Right ventricle myocardium superior (tissue), 1 donor: ENCODE data around the gene METTL14. TPM values are rescaled to one million over a fixed set of nuclear protein-coding genes. Genes with fewer than 3 reads are reported as not detected.

Experiments used
- ATAC-seq: fragments of 200-7000 bp; cut with Tn5 transposase; one replicate; pipeline ENCODE4 v1.9.1; 2020; ENCODE audit warnings: mild to moderate bottlenecking; ENCODE audit not compliant: poor library complexity
- DNase-seq: peaks from one replicate; pipeline ENCODE4 v3.0.0-alpha.2; 2020
- intact Hi-C: fragments of 100-400 bp; cut with DNase I; formaldehyde crosslinking; loops from one replicate; pipeline ENCODE4 v1.11.2; 2022
- total RNA-seq: library from RNA; stranded (reverse); fragmentation: NEBNext Ultra II Directional; extraction: Animal tissue kit (Norgen Biotek cat#: 25700); gene quantifications from one replicate; pipeline ENCODE4 v1.2.1, GENCODE V29; 2021
- donor health status: DM: no; HTN: yes; CAD: no; lungs with severe emphysema.

Gene METTL14
- total RNA-seq, 1 donor from 2014 or later, result 24.8 TPM

- intact Hi-C loops, result no loop called here
- DNase-seq, result no peak
Observed at GRCh38 chr4:118729287-118730286, 44.4 kb downstream of the METTL14 start.

DNA sequence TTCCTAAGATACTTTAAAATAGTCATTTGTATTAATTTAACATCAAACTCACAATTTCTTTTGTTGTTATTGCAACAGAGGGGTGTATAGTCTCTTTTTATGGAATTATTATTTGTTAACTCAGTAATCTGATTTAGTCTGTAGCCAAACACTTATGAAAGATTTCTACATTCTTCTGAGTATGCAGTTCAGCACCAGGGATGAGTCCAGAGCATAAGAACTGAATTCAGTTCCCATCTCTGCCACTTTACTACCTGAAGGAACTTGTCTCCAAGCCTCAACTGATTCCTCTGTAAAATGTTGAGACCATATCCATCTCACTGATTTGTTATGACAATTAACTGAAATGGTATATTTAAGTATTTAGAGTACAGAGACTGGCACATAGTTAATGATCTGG lies 45.5 kb downstream of the METTL14 start:
- ATAC-seq (no peak), DNase-seq (no peak)
- intact Hi-C loops, result no loop called here

More at GRCh38 chr4:118729287-118730286, 44.4 kb downstream of the METTL14 start:
- no peak for ATAC-seq

GRCh38 chr4:118732591-118733330 lies 47.6 kb downstream of the METTL14 start:
- no peak for DNase-seq
- ATAC-seq, result no peak
- intact Hi-C loops, result no loop called here

GRCh38 chr4:118734491-118735205 lies 49.5 kb downstream of the METTL14 start:
- intact Hi-C loops, result no loop called here
- no peak for ATAC-seq
- DNase-seq, result no peak

DNA sequence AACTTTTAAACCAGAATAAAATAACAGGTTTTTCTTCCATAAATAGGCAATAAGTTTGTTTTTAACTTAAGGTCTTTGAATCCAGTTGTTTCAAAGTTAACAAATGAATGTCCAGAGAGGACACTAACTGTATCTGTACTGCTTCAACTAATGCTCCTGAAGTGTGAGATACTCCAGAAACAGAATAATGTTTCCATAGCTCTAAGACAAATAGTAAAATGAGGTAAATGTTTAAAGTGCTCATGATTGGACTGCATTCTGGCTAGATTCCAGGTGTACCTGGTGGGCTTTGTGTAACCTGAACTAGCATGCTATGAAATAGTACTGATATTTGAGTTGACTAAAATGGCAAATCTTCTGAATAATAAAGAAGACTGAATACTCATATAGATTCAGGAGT lies 51.7 kb downstream of the METTL14 start:
- intact Hi-C loops, result no loop called here
- no peak for DNase-seq
- ATAC-seq, result no peak

DNA sequence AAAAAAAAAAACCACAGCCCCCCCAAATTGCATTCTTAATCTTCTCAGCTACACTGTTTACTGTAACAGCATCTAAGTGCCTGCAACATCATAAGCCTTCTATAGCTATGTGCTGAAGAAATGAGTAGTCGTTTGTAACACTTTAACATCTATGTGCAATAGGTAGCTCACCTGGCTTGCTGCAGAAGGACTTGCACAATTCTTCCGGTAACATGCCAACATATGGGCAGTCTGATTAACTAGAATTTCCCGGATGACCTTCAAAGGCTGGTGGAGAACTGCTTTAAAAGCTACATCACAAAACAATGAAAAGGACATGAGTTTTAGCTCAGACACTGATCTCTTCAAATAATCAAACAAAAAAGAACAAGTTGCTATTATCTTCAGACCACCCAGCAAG lies 52.9 kb downstream of the METTL14 start:
- intact Hi-C loops, result no loop called here
- no peak for ATAC-seq
- DNase-seq, result no peak

GRCh38 chr4:118739022-118739713 lies 54.0 kb downstream of the METTL14 start:
- ATAC-seq (no peak), DNase-seq (no peak)
- intact Hi-C loops, result no loop called here

DNA sequence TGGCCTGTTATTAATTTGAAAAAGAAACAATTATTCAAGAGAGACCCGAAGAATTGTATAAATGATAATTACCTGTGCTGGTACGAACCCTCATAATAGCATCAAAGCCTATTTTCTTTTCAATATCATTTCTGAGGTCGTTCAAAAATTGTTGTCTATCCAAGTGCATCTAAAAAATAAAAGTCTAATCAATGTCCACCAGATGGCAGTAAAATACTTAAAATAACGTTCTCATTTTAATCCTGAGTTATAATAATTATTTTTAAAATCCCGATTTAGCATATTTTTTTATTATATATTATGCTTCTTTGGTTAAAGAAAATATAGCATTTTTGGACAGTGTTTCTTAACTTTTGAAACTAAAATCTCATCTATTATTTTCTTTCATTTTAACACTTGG lies 55.7 kb downstream of the METTL14 start:
- DNase-seq, result no peak
- ATAC-seq, result peak; percentile 36
- intact Hi-C loops, result loop anchor here (10.0 kb wide), 2 partner anchors 154 to 234 kb away; no protein-coding TSS in a partner anchor

DNA sequence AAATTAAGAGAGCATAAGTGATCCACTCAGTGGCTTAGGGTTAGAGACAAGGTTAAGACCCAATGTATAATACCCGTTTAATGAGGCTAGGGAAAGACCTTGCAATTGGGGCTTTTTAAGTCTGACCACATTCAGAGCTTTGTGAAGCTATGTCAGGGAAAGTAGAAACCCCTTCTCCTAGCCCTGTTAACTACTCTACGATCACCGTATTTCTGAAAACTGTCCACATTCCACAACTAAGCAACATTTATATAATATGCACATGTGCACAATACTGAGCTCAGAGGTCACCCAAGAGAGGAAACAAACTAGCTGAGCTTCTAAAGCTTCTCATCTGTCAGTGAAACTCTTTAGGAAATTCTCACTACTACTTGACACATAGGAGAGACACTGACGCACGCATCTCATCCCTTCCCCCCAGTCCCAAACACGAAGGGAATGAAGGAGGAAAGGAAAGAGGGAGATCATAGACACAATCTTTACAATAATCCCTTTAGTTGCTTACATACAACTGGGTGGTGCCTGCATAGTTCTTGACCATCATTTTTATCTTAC lies 56.2 kb downstream of the METTL14 start:
- DNase-seq, result no peak
- intact Hi-C loops, result loop anchor here (10.0 kb wide), 2 partner anchors 153 to 233 kb away; no protein-coding TSS in a partner anchor
- peak; percentile 58 for ATAC-seq

- ATAC-seq (no peak), DNase-seq (no peak)
- intact Hi-C loops, result loop anchor here (10.0 kb wide), 2 partner anchors 153 to 233 kb away; no protein-coding TSS in a partner anchor
Observed at GRCh38 chr4:118742050-118742449, 56.9 kb downstream of the METTL14 start.

DNA sequence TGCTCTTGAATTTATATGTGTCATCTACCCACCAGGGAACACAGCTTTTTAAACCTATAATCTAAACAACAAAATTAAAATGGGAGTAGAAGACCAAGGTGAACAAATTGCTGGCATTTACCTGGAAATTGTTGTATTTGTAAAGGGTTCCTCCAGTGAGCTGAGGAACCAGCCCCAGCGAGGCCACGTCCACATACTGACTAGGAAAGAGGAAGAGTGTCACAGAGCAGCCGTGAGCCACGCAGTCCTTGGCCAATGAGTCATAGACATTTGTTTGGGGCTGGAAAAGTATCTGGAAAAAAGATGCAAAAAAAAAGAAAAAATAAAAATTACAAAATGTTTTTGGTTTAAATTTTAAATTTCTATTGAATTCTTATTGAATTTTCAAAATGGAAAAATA lies 58.7 kb downstream of the METTL14 start:
- ATAC-seq (no peak), DNase-seq (no peak)
- intact Hi-C loops, result loop anchor here (10.0 kb wide), 2 partner anchors 151 to 231 kb away; no protein-coding TSS in a partner anchor

DNA sequence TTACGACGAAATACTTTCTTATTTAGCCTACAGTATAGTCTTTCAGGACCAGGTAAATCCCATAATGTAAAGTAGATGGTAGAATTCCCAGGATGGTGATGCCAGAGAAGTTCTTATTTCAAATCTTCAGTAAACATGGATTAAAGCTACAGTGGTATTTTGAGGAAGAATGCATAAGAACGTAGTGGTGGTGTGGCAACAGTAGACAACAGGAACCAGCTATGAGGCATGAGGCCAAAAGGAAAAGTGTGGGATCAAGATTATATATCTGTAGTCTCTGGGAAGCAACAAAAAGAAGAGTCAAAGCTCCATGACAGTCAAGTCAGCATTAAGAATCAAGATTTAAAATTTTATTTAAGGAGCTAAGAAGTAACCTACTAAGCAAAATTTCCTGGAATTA lies 60.2 kb downstream of the METTL14 start:
- intact Hi-C loops, result loop anchor here (10.0 kb wide), 2 partner anchors 149 to 229 kb away; no protein-coding TSS in a partner anchor
- no peak for ATAC-seq
- no peak for DNase-seq

DNA sequence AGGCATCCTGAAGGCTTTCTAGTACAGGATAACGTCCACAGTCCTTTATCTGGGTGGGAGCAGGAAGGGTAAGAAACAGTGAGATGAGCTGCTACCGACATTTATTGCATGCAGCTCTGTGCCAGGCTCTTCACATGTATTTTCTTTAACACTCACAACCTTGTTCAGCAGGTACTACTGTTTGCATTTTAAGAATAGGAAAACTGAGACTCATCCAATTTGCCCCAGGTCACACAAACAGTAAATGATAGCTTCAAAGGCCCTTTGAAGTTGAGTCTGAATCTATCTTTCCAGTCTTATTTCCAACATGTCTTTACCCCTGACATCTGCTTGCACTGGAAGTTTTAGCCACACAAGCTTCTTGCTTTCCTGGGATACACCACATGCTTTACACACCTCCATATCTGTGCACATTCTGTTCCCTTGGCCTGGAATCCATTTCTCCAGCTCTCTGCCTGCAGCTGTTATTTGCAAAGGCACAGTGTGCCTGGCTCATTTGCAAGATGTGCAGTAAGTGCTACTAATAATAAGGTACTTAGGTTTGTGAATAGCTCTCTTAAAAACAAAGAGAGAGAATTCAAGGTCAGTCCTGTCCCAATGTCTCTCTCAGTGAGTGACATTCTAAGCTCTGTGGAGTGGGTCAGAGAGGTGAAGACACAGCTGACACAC lies 61.2 kb downstream of the METTL14 start:
- intact Hi-C loops, result loop anchor here (10.0 kb wide), 2 partner anchors 148 to 228 kb away; no protein-coding TSS in a partner anchor
- peak; percentile 45 for DNase-seq
- peak; percentile 93 for ATAC-seq

- no peak for DNase-seq
- intact Hi-C loops, result loop anchor here (10.0 kb wide), 2 partner anchors 145 to 225 kb away; no protein-coding TSS in a partner anchor
- no peak for ATAC-seq
Observed at GRCh38 chr4:118749347-118749988, 64.3 kb downstream of the METTL14 start.

DNA sequence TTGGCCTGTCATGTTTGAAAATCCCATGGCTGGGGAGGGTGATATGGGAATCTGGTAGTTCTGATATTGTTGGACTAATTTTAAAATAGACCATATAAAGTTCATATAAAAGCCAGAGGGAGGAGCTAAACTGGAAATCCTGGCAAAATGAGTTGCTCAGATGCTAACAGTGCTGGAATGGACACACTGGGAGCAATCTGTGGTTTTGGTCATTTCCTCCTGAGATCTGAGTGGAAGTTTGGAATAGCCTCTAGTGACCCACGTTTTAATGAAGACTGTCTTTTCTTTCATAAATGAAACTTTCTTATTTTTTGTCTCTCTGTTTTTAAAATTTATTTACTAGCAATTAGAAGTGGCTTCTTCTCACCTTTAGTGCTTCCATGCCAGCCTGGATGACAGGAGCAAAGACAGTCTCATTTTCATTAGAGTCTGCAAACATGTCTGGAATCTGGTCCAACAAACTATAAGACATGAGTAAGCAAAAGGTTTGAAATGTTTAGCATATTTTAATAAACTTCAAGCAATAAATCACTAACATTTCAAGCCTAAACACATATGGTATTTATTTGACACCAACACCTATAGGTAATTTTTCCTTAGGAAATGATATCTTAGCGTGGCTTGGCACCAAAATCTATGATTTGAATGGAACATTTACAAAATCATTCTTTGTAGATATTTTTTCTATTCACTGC lies 66.6 kb downstream of the METTL14 start:
- intact Hi-C loops, result no loop called here
- DNase-seq, result no peak
- ATAC-seq, result peak; percentile 11

GRCh38 chr4:118752551-118752950 lies 67.4 kb downstream of the METTL14 start:
- DNase-seq, result no peak
- no peak for ATAC-seq
- intact Hi-C loops, result no loop called here
